DND-41 (cell line): ENCODE results near the gene BTBD16.

ENCODE experiments used
- CTCF ChIP-seq: IDR thresholded peaks from 2 replicates; pipeline ENCODE4 v1.5.1; 2012; ENCODE audit warnings: borderline replicate concordance, low read length, moderate library complexity, mild to moderate bottlenecking; ENCODE audit not compliant: poor library complexity, severe bottlenecking; ENCODE audit errors: extremely low read depth
- EZH2 ChIP-seq: IDR thresholded peaks from 3 replicates; pipeline ENCODE4 v1.6.1; 2012; ENCODE audit warnings: borderline replicate concordance, low read depth, mild to moderate bottlenecking, moderate library complexity, low read length, inconsistent platforms; ENCODE audit not compliant: severe bottlenecking

GRCh38 chr10:122380703-122381102, 109.6 kb downstream of the BTBD16 start:
- TF ChIP-seq CTCF (no peak), EZH2 (no peak)
